NCI-H146 treated with DMSO at 0.1 percent for 48 hours (cell line): ENCODE measurements around the gene PACRG.

ENCODE experiments used
- DNase-seq: peaks from one replicate; lab custom pipeline; 2025; ENCODE audit not compliant: unreplicated experiment; lab: John Stamatoyannopoulos, UW

PACRG gene

DNA sequence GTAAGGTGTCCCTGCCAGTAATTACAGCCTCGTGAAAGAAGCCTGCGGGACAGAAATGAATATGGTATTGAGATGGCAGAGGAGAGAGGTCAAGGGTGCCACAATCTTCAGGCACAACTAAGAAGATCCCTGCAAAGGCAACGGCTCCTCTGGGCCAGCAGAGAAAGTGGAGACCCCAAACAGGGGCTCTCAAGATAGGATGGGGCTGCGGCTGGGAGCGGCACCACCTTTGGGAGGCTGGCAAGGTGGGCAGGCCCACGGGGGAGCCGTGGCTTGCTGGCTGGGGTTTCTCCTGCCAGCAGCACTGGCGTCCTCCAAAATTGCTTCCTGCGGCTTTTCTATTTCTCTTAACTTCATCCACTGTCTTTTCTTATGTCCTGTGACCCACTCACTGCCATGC, 503.1 kb downstream of the PACRG start:
- DNase-seq, result no peak

DNA sequence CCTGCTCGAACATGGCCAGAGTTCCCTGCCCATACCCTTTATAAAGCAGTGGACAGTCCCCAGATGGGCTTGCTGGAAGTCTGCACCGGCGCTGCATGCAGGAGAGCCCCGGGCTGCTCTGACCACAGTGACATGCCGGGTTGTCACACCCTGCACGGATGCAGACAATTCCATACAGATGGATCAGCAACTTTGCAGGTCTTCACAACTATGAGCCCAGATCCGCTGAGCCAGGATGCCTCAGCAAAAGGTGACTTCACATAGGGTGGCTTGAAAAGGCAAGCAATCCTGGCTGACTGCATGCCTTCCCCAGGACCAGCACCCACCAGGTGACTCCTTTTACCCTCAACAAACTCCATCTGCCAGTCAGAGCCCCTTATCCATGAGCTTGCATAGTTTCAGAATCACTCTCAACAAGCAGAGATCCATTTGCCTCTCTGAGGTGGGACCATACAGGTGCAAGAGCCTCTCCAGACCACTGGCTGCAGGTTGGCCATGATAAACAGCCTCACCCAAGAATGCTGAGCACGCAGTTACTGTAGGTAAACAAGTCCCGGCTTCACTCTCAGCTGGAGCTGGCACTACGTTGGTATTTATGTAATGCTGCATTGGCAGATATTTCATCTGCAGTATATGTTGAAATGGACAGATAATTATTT, 503.7 kb downstream of the PACRG start:
- DNase-seq, result no peak

DNA sequence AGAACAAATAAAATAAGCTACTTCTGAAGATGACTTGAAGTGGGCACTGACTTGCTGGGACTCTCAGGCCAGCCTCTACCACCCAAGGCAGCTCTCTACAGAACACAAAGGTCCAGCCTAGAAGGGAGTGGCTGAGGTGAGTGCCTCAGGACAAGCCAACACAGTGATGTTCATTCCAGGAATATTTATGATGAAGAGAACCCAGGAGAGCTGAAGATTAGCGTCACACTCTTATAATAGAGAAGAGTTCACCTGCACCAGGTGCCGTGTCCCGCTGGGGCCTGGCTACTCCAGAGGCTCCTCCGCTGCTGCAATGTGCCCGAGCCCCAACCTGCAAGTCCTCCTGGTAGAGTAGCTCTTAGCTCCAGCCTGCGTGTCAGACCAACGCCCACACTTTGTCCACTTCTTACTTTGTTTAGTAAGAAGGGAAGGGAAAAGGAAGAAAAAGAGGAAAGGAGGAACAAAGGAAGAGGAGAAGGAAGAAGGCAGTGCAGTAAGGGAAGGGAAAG, 504.3 kb downstream of the PACRG start:
- no peak for DNase-seq

DNA sequence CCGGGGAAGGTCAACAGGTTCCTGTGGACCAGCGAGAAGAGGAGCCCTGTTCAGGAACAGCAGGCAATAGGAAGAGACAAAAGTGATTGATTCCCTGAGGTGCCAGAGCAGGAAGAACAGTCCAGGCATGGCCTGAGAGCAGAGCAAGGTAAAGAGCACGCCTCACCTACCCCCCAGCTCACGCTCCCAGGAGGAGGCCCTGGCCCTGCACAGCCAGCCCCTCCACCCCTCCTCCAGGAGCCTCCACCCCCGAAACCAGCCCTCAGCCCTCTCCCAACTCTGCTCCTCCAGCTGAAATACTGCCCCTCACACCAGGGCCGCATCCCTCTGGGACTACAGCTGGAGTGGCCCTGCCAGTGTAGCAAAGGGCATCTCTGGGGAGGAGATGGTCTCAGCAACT, 504.9 kb downstream of the PACRG start:
- DNase-seq, result no peak

- DNase-seq, result no peak
These were observed 509.3 kb downstream of the PACRG start for GRCh38 chr6:163237110-163237509.

DNA sequence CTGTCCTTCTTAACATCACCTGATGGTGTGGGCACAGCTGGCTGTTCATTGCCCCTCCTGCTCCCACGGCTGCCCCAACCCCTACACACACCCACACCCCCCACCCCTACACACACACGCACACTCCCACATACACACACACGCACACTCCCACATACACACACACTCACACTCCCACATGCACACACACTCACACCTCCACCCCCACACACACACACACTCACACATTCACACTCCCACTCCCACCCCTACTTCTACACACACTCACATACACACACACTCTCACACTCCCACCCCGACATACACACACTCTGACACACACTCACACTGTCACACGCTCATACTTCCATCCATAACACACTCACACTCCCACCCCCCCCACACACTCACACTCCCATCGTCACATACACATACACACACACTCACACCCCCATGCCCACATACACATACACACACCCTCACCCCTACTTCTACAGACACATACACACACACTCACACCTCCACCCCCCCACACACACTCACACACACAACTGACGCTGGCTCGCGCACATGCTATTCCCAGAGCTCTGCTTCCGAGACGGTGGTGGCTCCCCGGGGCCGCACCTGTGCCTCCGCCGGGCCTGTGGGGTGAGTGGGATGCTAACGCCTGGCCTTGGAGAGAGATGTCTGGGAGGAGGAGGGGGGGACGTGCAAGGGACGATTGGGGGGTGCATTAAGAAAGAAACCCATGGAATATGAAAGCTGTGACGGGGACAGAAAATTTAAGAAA, 512.0 kb downstream of the PACRG start:
- DNase-seq, result no peak

DNA sequence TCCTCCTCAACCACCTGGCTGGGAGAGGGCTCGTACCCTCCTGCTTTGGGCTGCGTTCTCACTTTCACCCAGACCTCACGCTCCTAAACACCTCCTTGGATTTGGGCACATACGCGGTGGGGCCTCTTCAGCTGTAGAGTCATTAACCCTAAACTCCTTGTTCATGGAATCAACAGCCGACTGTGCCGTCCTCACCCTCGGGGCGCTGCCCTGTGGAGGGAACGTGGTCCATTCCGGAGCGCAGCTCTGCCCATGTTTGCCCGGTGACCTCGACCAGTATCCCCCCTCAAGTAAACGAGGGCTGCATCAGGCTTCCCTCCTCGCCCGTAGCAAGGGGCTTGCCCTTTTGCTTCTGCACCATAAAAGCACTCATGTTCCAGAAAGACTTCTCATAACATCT, 512.8 kb downstream of the PACRG start:
- DNase-seq, result no peak

DNA sequence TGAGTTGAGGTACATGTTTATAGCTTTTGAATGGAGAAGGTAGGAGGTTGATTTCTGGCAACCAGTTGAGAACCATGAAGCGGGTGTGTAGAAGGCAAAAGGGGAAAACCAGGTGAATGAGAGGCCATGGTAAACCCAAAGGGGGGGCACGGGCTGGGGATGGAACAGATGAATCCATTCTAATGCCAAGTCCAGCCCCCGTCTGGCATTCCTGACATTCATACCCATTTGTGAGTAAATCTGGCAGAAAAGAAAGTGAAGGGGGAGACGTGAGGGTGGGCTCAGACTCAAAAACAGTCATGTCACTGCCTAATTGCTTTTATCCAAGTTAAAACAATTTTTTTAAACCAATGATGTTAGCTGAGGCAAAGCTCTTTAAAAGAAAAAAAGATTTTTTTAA, 513.9 kb downstream of the PACRG start:
- no peak for DNase-seq

GRCh38 chr6:163243083-163243482, 515.3 kb downstream of the PACRG start:
- DNase-seq, result no peak

- DNase-seq, result no peak
These were observed 516.2 kb downstream of the PACRG start for GRCh38 chr6:163243692-163244589.

- no peak for DNase-seq
These were observed 520.3 kb downstream of the PACRG start for GRCh38 chr6:163248051-163248450.

DNA sequence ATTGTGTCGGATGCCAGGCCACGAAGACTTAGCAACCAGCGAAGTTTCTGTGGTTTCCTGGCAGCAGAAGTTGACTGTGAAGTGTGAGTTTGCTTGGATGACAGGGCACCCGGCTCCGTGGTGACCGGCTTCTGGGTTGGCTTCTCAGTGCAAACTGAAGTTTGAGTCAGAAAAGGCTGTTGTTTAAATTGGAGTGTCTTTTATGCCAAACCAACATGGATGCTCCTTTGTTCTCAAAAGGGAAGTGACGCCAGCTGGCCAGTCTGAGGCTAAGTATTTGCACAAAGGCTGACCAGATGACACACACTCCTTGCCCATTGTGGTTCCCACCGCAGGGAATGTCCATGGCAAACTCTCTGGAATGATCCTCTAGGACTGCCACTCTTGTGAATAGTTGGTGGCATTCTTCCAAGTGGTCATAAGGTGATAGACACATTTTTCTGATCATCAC, 521.9 kb downstream of the PACRG start:
- DNase-seq, result no peak

DNA sequence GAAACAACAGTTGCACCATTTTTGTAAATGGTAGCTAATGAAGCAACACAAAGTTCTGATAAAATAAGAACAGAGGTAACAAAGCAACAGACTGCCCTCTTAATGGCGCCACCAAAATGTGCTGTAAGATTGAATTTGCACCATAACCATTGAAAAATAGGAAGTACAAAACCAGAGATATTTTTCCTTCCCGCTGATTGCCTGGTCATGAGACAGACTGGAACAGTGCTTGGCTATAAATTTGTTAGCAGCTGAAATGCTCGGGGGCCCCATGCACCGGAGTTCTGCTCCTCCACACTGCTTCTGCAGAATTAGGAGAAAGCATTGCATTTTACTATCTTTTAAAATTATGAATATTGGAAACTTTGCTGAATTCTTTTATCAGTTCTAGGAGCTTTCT, 522.3 kb downstream of the PACRG start:
- DNase-seq, result no peak

- DNase-seq, result no peak
These were observed 524.4 kb downstream of the PACRG start for GRCh38 chr6:163252061-163252591.

GRCh38 chr6:163253556-163254213, 525.9 kb downstream of the PACRG start:
- DNase-seq, result no peak

DNA sequence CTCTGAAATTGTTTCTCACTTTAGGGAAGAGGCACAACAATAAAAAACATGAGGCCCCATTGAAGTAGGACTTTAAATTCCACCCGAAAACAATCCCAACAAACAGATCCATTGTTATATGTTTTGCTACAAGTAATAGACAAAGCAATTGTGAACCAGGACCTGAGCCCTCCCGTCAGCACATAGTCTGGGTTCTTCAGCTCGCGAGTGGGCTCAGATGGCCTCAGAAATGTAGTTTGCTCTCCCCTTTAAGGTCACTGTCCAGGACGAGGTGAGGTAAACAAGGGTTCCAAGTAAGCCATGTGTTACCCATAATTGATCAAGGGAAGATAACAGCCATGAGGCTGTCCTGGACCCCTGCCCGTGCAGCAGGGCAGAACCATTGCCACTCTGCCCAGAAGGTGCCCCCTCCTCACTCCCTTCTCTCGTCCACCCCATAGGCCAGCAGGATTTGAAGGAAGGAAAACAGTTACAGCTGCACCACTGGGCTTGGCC, 526.6 kb downstream of the PACRG start:
- DNase-seq, result no peak

DNA sequence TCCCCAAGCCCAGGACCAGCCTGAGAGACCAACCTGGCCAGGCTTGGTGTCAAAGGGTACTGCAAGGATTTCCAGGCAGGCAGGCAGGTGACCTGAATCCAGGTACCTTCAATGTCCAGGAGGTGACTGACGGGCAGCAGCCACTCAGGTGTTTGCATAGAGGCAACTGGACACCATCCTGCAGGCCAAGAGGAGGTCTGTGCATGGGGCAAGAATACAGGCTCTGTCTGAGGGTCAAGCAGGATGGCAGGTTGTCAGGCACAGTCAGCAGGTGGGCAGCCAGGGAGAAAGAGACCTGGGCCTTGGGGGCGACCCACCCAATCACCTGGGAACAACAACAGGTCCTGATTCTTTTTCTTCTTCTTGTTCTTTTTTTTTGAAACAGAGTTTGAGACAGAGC, 527.5 kb downstream of the PACRG start:
- DNase-seq, result no peak

DNA sequence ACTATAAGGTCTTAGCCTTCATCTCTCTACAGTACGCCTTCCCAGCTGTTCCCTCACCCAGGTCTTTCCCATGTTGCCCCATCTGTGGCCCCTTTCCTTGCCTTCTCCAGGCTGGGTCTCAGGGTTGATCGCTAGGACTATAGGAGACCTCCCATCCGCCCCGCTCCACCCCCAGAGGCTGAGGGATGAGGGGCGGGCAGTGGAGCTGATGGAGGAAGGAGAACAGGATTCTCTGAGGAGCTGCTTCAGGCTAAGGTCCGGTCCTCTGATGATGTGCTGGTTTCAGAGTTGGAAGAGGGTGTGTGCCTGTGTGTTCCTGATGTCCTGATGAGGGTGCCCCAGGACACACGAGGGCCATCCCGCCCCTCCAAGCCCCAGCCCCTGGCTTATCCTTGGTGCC, 531.9 kb downstream of the PACRG start:
- DNase-seq, result no peak

DNA sequence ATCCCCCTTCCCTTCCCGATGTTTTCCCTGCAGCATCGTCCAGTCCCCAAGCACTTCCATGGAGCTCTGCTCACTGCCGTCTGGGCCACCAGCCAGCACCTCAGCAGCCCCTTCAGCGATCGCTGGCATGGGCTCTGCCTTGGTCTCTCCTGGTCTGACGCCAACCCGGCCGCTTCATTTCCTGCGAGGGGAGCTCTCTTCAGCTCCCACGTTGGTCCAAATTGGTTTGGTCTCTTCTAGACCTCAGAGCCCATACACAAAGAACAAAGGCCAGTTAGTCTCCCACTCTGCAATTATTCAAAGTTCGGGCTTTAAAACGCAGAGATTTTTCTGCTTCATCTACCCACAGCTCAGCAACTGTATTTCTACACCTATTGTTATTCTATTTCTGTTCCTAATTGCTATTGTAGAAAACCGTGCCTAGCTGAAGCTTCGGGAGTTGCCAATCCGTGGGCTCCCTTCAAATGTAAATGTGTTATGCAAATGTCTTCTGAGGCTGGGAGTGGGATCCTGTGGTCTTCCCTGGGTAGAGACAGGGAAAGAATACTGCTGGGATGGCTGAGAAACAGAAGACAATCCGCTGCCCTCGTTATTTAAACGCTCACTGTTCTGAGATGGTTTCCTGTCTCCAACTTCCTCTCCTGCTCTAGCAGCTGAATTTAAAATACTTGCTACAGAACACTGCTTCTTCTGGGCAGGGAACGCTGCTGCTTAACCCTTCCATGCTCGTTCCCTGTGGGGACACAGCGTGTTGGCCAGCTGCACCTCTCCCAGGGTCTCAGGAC, 532.5 kb downstream of the PACRG start:
- peak; percentile 51 for DNase-seq

GRCh38 chr6:163260911-163261310, 533.1 kb downstream of the PACRG start:
- DNase-seq, result no peak
